Type B pancreatic cell (in vitro differentiated cells): ENCODE data around the gene DMKN. TPM values are rescaled to one million over a fixed set of nuclear protein-coding genes. Genes with fewer than 3 reads are reported as not detected.

Experiments used
- DNase-seq: peaks from one replicate; pipeline ENCODE4 v3.0.0; 2021; ENCODE audit warnings: mixed read lengths; ENCODE audit not compliant: unreplicated experiment; ENCODE audit errors: extremely low spot score
- H3K27ac Mint-ChIP-seq: 2 replicates; pipeline ENCODE4 v1.8.0; 2021; ENCODE audit warnings: mild to moderate bottlenecking, mixed read lengths
- H3K27me3 Mint-ChIP-seq: 2 replicates; pipeline ENCODE4 v1.8.0; 2021; ENCODE audit warnings: mixed read lengths
- H3K36me3 Mint-ChIP-seq: 2 replicates; pipeline ENCODE4 v1.8.0; 2021; ENCODE audit warnings: mixed read lengths
- H3K4me1 Mint-ChIP-seq: one replicate; pipeline ENCODE4 v1.8.0; 2021; ENCODE audit warnings: mixed read lengths; ENCODE audit not compliant: unreplicated experiment
- H3K4me3 Mint-ChIP-seq: 2 replicates; pipeline ENCODE4 v1.8.0; 2021; ENCODE audit warnings: mild to moderate bottlenecking, mixed read lengths
- H3K9me3 Mint-ChIP-seq: 2 replicates; pipeline ENCODE4 v1.8.0; 2021; ENCODE audit warnings: mixed read lengths
- total RNA-seq: library from RNA; stranded (reverse); gene quantifications from 2 replicates; pipeline ENCODE4 v1.2.1, GENCODE V29; 2021; ENCODE audit warnings: low replicate concordance
- TF ChIP-seq, protein P1 (sequence below): fragments of 200-600 bp; sonication (generic); conservative IDR thresholded peaks from 2 replicates; pipeline ENCODE4 v1.5.0; 2021; ENCODE audit warnings: antibody characterized with exemption, mild to moderate bottlenecking

Gene DMKN
- total RNA-seq, 1 donor from 2014 or later = 70.9 TPM

DNA sequence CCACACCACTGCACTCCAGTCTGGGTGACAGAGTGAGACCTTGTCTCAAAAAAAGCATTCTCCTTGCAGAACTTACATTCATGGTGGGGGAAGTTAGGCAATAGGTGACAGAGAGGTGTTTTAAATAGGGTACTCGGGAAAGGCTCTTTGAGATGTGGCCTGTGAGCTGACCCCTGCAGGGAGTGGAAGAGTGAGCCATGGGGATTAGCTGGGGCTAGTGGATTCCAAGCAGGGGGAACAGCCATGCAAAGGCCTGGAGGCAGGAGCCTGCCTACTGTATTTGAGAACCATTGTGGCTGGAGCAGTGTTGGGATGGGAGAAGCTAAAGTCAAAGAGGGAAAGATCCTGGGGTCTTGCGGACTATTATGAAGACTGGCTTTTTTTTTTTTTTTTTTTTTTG lies 3.9 kb upstream of the DMKN start:
- H3K9me3 Mint-ChIP-seq = no peaks in the 10 kb centered on the region
- TF ChIP-seq, protein P1, sequence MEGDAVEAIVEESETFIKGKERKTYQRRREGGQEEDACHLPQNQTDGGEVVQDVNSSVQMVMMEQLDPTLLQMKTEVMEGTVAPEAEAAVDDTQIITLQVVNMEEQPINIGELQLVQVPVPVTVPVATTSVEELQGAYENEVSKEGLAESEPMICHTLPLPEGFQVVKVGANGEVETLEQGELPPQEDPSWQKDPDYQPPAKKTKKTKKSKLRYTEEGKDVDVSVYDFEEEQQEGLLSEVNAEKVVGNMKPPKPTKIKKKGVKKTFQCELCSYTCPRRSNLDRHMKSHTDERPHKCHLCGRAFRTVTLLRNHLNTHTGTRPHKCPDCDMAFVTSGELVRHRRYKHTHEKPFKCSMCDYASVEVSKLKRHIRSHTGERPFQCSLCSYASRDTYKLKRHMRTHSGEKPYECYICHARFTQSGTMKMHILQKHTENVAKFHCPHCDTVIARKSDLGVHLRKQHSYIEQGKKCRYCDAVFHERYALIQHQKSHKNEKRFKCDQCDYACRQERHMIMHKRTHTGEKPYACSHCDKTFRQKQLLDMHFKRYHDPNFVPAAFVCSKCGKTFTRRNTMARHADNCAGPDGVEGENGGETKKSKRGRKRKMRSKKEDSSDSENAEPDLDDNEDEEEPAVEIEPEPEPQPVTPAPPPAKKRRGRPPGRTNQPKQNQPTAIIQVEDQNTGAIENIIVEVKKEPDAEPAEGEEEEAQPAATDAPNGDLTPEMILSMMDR = no peak
- DNase-seq = no peak
- H3K27me3 Mint-ChIP-seq = peaks cover 25% of the 10 kb centered on the region
- no peaks in the 10 kb centered on the region for H3K4me1 Mint-ChIP-seq
- no peak overlapping the region for H3K27ac Mint-ChIP-seq
- no peaks in the 10 kb centered on the region for H3K36me3 Mint-ChIP-seq
- H3K4me3 Mint-ChIP-seq = no peak overlapping the region

DNA sequence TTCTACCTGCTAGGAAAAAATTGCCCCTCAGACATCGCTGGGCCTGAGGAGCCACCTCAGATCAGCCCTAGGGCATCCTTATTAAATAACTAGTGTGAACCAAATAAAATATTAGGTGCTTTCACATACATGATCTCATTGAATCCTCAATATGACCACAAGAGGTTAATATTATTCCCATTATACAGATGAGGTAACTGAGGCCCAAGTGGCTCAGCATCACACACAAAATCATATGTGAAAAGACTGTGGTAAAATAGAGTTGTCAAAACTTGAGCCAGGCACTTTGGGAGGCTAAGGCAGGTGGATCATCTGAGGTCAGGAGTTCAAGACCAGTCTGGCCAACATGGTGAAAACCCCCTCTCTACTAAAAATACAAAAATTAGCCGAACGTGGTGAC lies 2.9 kb upstream of the DMKN start:
- Mint-ChIP-seq H3K9me3 (no peaks in the 10 kb centered on the region), H3K27me3 (peaks cover 27% of the 10 kb centered on the region), H3K4me3 (no peak overlapping the region), H3K4me1 (no peaks in the 10 kb centered on the region), H3K36me3 (no peaks in the 10 kb centered on the region), H3K27ac (no peak overlapping the region)
- no peak for DNase-seq
- TF ChIP-seq, protein P1 = no peak

DNA sequence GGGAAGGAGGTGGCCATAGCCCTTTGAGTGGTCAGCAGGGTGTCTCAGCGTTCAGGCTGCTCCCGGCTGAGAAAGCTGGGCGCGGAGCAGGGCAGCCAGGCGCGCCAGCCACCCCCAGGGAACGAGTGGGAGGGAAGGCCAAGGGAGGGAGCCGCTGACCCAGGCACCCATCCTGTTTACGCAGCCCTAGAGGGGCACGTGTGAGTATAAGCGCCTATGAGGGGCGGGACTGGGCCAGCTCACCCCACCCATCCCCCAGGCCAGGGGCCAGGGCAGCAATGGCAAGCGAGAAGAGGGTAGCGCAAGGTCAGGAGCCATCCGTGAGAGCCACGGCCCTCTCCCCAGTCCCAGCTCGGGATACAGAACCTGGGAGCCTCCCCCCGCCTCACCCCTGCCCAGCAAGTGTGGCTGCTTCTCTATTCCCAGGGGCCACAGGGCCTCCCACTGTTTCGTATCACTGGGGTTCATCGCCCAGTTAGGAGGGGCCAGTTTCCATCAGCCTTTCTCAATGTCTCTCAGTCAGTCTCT lies 897 bp upstream of the DMKN start:
- H3K27me3 Mint-ChIP-seq = peaks cover 35% of the 10 kb centered on the region
- no peak overlapping the region for H3K4me3 Mint-ChIP-seq
- H3K27ac Mint-ChIP-seq = no peak overlapping the region
- TF ChIP-seq, protein P1 = no peak
- no peak for DNase-seq
- no peaks in the 10 kb centered on the region for H3K36me3 Mint-ChIP-seq
- no peaks in the 10 kb centered on the region for H3K9me3 Mint-ChIP-seq
- H3K4me1 Mint-ChIP-seq = peaks cover 7% of the 10 kb centered on the region

DNA sequence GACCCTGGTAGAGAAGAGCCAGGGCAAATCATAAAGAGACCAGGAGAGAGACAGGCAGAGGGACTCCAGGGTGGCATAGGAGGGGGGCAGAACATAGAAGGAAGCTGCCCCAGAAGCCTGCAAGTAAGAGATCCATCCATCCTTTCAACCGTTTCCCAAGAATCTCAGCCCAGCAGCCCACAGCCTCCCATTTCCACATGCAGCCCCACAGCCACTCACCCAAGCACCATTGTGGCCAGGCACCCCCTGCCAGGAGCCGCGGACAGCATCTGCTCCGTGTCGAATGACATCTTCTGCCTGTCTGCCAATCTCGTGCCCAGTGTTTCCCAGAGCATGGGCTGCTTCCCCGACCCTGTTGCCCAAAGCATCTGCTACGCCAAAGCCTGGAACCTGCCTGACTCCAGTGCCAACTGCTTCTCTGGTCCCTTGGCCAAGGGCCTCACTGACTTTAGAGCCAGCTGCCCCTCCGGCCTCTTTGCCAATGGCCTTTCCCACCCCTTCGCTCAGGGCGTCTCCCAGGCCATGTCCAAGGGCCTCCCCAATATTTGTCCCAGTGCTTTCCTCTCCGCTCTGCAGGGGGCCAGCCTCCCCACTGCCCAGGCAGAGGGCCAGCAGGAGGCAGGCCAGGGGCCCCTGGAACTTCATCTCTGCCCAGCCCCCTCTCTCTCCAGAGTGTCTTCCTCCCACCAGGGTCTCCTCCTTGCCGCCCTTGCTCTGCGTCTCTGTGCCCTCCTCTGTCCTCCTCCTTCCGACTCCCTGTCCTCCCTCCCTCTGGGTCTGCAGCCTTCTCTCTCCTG lies 420 bp downstream of the DMKN start:
- H3K9me3 Mint-ChIP-seq = no peaks in the 10 kb centered on the region
- H3K4me1 Mint-ChIP-seq = peaks cover 9% of the 10 kb centered on the region
- TF ChIP-seq, protein P1 = no peak
- H3K27me3 Mint-ChIP-seq = peaks cover 40% of the 10 kb centered on the region
- peak overlapping the region; percentile 74 for H3K27ac Mint-ChIP-seq
- no peak for DNase-seq
- peak overlapping the region; percentile 34 for H3K4me3 Mint-ChIP-seq
- no peaks in the 10 kb centered on the region for H3K36me3 Mint-ChIP-seq

DNA sequence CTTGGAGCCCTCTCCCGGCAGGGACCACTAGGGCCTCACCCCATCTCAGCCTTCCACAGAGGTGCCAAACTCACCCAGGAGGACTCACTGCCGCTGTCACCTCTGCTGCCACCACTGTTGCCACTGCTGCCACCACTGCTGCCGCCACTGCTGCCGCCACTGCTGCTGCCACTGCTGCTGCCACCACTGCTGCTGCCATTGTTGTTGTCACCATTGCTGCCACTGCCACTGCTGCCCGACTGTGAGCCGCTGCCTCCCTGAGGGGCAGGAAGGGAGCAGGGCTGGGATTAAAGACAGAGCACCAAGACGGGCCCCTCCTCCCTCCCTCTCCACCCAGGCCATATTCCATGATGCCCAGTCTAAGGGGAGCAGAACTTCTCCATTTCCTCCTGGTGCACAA lies 2.1 kb downstream of the DMKN start:
- no peak for DNase-seq
- H3K9me3 Mint-ChIP-seq = no peaks in the 10 kb centered on the region
- no peak overlapping the region for H3K4me3 Mint-ChIP-seq
- TF ChIP-seq, protein P1 = no peak
- H3K4me1 Mint-ChIP-seq = peaks cover 9% of the 10 kb centered on the region
- no peak overlapping the region for H3K27ac Mint-ChIP-seq
- H3K27me3 Mint-ChIP-seq = peaks cover 48% of the 10 kb centered on the region
- peaks cover under 1% of the 10 kb centered on the region for H3K36me3 Mint-ChIP-seq
